CD1c-positive myeloid dendritic cell (primary cell): ENCODE data around the gene WDR74.

Source experiments
- DNase-seq: peaks from one replicate; pipeline ENCODE4 v3.0.0-alpha.2; 2016; ENCODE audit errors: extremely low spot score

Gene WDR74

DNA sequence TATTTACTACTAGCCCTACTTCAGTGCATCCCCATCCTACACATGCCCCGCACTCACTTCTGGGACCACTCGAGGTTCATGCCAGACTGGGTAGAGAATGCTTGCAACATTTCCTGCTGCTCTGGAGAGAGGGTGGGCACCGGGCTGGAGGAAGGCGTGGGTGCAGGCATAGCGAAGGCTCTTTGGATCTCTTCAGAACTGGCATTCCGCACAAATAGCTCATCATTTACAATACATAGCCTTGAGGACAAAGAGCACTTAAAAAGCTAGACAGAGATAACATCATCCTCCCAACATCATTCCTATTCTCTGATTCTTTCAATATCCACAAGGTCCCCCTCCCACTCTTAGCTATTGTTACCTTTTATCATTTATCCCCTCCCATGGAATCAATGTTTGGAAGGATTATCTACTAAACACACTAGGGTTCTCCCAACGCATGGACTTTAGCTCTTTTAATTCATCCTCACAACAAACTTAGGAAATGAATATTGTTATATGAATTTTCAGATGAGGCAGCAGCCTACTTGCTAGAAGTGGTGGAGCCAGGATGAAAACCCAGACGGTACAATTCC lies 45.1 kb downstream of the WDR74 start:
- no peak for DNase-seq

DNA sequence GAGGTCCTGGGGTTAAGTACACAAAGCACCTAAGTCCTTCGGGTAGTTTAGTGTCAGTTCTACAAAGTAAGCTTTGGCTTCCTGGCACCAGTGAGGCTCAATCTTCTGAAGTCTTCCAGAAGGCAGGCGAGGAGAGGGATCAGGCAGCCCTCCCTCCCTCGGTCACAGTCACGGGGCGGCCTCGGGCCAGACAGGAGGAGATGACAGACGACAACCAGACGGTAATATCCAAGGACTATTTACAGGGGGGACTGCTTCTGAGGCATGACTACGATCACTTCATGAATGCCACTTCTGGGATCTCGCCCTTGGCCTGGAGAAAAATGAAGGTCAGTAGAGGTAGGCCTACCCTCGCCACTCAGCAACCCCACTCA lies 47.2 kb downstream of the WDR74 start:
- DNase-seq: no peak

DNA sequence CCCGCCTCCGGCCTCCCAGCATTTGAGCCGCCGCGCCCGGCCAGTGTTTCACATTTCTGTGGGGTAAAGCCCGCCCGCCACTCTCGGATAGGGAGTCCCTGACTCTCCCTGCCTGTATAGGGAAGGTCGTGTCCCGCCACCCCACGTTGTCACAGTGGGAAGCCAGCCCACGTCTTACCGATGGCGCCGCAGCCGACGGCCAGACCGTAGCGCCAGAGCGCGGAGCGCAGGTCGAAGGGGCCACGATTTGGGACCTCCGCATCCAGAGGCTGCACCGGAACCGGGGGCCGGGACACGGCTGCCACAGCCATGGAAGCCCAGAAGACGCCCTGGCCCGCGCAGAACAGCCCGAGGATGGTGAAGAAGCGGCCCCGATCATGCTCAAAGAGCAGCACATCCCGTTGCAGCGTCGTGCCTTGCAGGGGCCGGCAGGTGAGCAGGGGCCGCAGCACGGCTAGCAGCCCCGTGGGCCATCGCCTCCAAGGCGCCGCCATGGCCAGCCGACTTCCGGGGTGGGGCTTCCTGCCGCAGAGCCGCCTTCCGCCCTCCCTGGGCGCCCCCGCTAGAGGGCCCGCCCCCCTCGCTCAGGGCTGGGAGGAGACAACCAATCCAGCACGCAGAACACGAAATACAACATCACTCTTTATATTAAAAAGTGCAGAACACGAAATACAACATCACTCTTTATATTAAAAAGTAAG lies 47.7 kb downstream of the WDR74 start, which contains the start of gene TMEM223:
Gene TMEM223 (minus strand): TSS at position 506 of the 701 bp plus-strand sequence. CDS start 12 bp downstream, at position 494.
- DNase-seq: peak; percentile 90

- no peak for DNase-seq
Observed at GRCh38 chr11:62789576-62789975, 49.8 kb downstream of the WDR74 start.

DNA sequence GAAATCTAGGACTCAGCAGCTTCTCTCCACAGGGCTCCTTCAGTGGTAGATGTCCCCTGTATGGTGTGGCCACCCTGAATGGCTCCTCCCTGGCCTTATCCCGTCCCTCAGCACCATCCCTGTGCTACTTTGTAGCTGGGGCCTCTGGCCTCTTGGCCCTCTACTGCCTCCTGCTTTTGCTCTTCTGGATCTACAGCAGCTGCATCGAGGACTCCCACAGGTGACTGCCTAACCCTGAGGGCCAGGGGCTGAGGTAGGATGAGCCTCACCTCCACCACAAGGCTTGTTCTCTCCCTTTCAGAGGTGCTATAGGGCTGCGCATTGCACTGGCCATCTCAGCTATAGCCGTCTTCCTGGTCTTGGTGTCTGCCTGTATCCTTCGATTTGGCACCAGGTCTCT lies 50.4 kb downstream of the WDR74 start:
- no peak for DNase-seq

- DNase-seq: peak; percentile 100
Observed at GRCh38 chr11:62787005-62787759, 52.2 kb downstream of the WDR74 start, which contains the start of gene TMEM179B. Gene TMEM179B, plus strand, starts transcription at chr11:62787402. Its CDS starts 30 bp downstream, at chr11:62787432.

DNA sequence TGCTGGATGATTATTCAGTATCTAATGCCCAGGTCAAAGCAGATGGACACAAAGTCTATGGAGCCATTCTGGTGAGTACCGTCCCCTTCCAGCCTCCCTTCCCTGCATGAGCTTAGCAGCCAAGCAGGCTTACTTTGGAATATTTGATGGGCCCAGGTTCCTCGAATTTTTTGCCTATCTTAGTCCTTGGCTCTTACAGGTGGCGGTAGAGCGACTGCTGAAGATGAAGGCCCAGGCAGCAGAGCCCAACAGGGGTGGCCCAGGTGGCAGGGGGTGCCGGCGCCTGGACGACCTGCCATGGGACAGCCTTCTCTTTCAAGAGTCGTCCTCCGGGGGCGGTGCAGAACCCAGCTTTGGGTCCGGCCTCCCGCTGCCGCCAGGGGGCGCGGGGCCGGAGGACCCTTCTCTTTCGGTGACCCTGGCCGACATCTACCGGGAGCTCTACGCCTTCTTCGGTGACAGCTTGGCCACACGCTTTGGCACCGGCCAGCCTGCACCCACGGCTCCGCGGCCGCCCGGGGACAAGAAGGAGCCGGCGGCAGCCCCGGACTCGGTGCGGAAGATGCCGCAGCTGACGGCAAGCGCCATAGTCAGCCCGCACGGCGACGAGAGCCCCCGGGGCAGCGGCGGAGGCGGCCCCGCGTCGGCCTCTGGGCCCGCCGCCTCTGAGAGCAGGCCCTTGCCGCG lies 52.9 kb downstream of the WDR74 start:
- DNase-seq: peak; percentile 93
